Inflammatory macrophage (primary cell): ENCODE data around the gene CBFA2T2.
"Not testable (repeated sequence)": the region's sequence is repeated elsewhere in the genome, so short reads cannot be mapped to it uniquely, and the experiment has no call there.

Experiments used
- DNase-seq, 2 donors: peaks; one replicate each; pipeline ENCODE4 v3.0.0-alpha.2; 2020 to 2022
- total RNA-seq, 18 experiments: gene quantifications; one replicate each; lab custom pipeline; 2026; ENCODE audit warnings: mixed read lengths in 6 of 18, inconsistent platforms in 2 of 18; lab: John Stamatoyannopoulos, UW

The CBFA2T2 gene
- total RNA-seq = 10.4 to 34.6 (median 17.3) reads per million in 18 experiments

DNA sequence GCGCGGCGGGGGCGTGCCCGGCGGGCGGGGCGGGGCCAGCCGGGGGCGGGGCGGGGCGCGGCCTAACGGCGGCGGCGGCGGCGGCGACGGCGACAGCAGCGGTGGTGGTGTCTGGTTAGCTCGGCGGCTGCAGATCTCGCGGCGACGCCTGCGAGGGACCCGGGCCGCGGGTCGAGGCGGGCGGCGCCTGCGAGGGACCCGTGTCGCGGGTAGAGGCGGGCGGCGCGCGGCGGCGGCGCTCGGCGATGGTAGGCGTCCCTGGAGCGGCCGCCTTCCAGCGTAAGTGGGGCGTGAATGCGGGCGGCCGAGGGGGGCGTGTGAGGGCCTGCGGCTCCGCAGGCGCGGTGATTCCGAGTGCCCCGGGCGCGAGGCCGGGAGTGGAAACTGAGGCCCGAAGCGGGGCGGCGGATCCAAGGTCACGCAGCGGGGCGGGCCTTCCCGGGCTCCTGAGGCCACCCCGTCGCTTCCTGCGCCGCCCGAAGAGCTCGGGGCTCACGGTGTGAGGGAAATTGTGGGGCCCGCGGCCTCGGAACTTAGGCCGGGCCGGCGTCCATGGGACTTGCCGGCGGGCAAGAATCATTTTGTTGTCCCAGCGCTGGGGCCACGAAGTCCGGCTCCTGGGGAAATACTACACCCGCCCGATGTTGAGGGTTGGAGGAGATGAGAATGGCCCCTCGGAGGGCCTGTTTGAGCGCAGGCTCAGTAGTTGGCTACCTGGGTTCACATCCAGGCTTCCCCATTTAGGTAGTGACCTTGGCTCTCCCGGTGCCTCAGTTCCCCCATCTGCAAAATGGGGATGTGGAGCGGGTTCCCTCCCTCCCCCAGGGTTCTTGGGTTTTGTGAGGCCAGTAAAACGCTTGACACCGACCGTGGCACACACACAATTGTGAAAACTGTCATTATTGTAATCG, at the start of gene CBFA2T2:
Gene CBFA2T2 (plus strand): TSS at position 74 of the 911 bp plus-strand sequence. CDS start 172 bp downstream, at position 246.
- peak; percentile 4 to 39 for DNase-seq

GRCh38 chr20:33440562-33440961, 49.3 kb upstream of the CBFA2T2 start:
- DNase-seq = not testable (repeated sequence)

DNA sequence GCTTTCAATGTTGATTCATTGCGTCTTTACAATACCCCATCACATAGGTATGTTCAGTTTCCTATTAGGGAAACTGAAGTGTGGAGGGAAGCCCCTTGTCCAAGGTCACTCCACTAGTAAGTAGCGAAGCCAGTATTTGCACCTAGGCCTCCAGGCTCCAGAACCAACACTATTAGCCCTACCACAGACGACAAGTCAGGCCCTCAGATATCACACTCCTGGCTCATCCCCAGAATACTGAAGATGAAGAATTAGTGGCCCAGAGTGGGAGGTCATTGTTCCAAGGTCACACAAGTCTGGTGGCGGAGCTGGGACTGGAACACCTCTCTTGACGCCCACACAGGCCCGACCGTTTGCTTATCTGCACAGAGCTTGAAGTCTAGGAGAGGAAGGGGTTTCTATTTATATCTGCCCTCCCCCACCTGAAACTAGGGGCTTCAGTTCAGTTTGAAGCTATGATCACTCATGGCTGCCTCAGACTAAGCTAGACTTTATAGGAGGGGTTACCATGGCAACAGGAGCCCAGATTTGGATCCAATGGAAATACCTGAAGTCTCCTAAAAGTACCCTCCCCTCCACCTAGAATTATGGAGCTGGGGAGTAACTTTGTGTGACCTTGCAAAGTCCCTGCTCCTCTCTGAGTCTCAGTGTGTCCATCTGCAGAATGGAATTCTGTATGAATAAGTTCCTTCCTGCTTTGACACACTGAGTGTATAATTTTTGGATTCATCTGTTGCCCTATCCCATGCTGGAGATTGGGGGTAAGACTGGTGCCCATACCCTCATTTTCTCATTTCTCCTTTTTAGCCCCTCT, 48.5 kb upstream of the CBFA2T2 start:
- DNase-seq = no peak

- DNase-seq = no peak
Observed at GRCh38 chr20:33442136-33443005, 47.5 kb upstream of the CBFA2T2 start.

GRCh38 chr20:33443006-33443511, 46.8 kb upstream of the CBFA2T2 start:
- peak in 1 of 2 donors; percentile 9 for DNase-seq

DNA sequence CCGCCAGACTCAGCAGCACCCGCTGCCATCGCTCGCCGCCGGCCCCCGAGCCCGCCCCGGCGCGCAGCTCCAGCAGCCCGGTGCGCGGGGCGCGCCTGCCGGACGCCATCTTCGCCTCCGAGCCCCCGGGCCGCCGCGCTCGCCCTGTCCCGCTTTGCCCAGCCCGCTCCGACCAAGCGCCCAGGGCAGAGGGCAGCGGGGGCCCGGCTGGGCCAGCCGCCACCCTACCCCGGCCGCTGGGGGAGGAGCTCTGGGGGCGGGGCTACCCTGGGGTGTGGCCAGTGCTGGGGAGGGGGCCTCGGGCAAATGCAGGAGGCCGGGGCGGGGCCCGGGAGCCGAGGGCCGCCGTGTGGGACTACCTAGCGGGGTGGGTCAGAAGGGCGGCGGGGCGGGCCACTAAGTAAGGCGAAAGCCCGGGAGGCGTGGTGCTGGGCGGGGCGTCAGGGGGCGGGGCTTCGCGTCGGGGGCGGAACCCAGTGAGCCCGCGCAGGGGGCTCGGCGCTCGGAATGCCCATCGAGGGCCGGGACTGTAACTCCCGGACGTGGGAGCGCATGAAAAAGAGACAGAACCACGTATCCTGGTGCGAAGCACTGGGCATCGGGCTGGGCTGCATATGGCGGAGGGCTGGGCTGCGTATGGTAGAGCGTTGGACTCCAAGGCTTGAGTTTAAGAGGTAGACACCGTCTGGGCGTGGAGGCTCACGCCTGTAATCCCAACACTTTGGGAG, 46.2 kb upstream of the CBFA2T2 start, which contains the start of gene SNTA1:
Gene SNTA1 (minus strand): TSS at position 252 of the 728 bp plus-strand sequence. CDS start 143 bp downstream, at position 109.
- peak; percentile 62 to 79 for DNase-seq

DNA sequence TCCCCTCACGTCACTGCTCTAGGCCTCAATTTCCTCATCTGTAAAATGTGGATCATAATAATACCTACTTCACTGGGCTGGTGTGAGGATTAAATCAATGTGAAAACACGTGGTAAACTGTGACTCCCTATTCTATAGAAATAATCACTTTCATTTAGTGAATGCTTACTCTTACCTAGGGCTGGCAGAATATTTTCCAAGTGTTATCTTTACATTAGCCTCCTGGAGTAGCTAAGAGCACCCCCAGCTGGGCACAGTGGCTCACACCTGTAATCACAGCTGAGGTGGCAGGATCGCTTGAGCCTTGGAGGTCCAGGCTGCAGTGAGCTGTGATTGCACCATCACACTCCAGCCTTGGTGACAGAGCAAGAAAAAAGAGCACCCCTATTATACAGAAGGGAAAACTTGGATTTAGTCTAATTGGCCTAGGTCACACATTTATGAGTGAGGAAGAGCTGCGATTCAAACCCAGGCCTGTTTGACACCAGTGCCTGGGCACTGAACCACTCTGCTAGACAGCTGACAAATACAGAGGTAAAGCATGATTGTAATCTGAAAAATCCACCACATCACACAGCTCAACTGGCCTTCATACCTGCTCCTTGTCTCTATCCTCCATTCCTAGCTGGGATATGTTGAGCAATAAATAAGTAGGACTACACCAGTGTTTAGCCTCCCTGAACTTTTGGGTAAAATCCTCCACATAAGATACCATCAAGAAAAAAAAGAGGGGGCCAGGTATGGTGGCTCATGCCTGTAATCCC, 44.9 kb upstream of the CBFA2T2 start:
- DNase-seq = peak in 1 of 2 donors; percentile 13

DNA sequence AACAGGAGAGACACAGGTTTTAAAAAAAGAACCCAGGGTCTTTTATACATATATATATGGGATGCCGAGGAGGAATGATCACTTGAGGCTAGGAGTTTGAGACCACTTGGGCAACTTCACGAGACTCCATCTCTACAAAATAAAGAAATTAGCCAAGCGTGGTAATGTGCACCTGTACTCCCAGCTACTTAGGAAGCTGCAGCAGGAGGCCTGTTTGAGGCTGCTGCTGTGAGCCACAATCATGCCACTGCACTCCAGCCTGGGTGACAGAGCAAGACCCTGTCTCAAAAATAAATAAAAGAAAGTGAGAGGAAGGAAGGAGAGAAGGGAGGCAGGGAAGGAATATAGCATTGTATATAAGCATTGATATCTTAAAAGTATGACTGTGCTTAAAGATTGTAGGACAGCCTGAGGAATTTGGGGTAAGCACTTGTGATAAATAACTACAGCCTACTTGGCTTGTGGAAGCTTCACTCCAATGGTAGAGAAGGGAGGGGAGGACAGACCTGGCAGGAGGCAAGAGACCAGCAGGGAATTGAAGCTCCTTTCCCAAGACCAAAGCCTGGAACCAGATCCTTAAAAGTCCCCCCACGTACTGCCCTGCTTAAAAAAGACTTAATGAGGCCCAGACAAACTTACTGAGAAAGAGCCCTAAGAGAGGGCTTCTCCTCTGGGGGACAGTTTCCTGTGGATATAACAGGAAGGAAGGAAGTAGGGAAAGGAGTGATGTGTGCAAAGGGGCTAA, 43.8 kb upstream of the CBFA2T2 start:
- no peak for DNase-seq

DNA sequence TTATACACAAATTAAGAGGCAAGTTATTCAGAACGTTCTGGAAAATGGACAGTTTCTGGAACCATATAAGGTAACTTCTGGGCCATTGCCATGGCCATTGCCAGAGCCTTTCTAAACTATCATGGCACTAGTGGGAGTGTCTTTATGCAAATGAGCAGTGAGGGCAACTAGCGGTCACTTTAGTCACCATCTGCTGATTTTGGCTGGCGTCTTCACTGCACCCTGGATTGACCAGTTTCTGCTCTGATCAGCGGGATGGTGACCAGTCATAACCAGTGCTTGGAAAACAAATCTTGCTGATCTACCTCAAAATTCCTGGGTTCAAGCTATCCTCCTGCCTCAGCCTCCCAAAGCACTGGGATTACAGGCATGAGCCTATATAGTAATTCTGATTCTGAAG, 39.0 kb upstream of the CBFA2T2 start:
- peak; percentile 16 to 23 for DNase-seq

GRCh38 chr20:33456916-33457642, 32.8 kb upstream of the CBFA2T2 start:
- DNase-seq = peak; percentile 77 to 80

- no peak for DNase-seq
Observed at GRCh38 chr20:33459599-33459998, 30.3 kb upstream of the CBFA2T2 start.

- no peak for DNase-seq
Observed at GRCh38 chr20:33460711-33461110, 29.2 kb upstream of the CBFA2T2 start.

DNA sequence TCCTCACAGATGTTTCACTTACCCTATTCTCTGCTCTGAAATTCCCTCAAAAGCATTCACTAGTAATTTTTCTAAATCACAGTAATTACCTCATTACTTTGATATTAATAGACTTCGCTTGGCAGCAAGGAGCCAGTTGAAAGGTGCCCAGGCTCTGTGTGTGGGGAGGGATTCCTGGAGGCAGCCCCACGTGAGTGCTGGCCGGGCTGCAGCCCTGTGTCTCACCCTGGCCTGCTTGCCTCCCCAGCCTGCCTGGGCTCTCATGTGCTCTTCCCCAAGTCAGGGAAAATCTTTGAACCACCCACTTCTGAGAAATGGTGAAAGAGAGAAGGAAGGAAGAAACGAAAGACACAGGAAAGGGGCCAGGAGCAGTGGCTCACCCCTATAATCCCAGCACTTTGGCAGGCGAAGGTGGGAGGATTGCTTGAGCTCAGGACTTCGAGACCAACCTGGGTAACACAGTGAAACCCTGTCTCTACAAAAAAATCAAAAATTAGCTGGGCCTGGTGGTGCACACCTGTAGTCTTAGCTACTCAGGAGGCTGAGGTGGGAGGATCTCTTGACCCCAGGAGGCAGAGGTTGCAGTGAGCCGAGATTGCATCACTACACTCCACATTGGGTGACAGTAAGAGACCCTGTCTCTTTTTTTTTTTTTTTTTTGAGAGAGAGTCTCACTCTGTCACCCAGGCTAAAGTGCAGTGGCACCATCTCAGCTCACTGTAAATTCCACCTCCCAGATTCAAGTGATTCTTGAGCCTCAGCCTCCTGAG, 26.4 kb upstream of the CBFA2T2 start:
- no peak for DNase-seq

- DNase-seq = not testable (repeated sequence)
Observed at GRCh38 chr20:33464759-33465158, 25.1 kb upstream of the CBFA2T2 start.

GRCh38 chr20:33465481-33466302, 24.2 kb upstream of the CBFA2T2 start:
- DNase-seq = no peak

DNA sequence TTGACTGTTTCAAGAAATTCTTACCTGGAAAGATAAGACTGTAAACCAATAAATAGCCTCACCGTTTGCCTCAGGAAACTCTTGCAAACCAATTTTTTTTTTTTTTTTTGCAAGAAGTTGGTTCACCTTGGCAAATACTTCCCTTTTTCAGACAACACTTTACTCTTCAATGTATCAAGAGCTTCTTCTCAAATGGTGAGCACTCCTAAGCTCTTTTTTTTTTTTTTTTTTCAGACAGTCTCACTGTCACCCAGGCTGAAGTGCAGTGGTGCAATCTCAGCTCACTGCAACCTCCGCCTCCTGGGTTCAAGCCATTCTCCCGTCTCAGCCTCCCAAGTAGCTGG, 23.6 kb upstream of the CBFA2T2 start:
- DNase-seq = no peak

- no peak for DNase-seq
Observed at GRCh38 chr20:33470457-33470856, 19.4 kb upstream of the CBFA2T2 start.
